Effector memory CD4-positive, alpha-beta T cell (primary cell): ENCODE data around the gene CDYL2.

Experiments
- DNase-seq, 3 donors: peaks; one replicate each; pipeline ENCODE4 v3.0.0-alpha.2; 2020
- H3K27ac ChIP-seq: 2 replicates; pipeline ENCODE4 v1.7.0; 2013; ENCODE audit warnings: mild to moderate bottlenecking, low read length, moderate library complexity; ENCODE audit not compliant: insufficient read depth, poor library complexity, severe bottlenecking
- H3K27me3 ChIP-seq: replicated peaks from 2 replicates; pipeline ENCODE4 v1.7.0; 2013; ENCODE audit warnings: mild to moderate bottlenecking, low read length; ENCODE audit not compliant: insufficient read depth, control insufficient read depth, poor library complexity, severe bottlenecking
- H3K36me3 ChIP-seq: 2 replicates; pipeline ENCODE4 v1.7.0; 2013; ENCODE audit warnings: mild to moderate bottlenecking, low read length, moderate library complexity; ENCODE audit not compliant: control insufficient read depth, insufficient read depth
- H3K4me1 ChIP-seq: 2 replicates; pipeline ENCODE4 v1.7.0; 2013; ENCODE audit warnings: low read length, mild to moderate bottlenecking; ENCODE audit not compliant: control insufficient read depth, insufficient read depth, poor library complexity, severe bottlenecking
- H3K4me3 ChIP-seq: 2 replicates; pipeline ENCODE4 v1.7.0; 2013; ENCODE audit warnings: low read length, low read depth, mild to moderate bottlenecking; ENCODE audit not compliant: insufficient read depth, poor library complexity, severe bottlenecking
- H3K9me3 ChIP-seq: 2 replicates; pipeline ENCODE4 v1.7.0; 2013; ENCODE audit warnings: mild to moderate bottlenecking, low read length, moderate library complexity; ENCODE audit not compliant: control insufficient read depth
- total RNA-seq, 3 donors: gene quantifications; one replicate each; lab custom pipeline; 2026; lab: John Stamatoyannopoulos, UW

Gene CDYL2, protein sequence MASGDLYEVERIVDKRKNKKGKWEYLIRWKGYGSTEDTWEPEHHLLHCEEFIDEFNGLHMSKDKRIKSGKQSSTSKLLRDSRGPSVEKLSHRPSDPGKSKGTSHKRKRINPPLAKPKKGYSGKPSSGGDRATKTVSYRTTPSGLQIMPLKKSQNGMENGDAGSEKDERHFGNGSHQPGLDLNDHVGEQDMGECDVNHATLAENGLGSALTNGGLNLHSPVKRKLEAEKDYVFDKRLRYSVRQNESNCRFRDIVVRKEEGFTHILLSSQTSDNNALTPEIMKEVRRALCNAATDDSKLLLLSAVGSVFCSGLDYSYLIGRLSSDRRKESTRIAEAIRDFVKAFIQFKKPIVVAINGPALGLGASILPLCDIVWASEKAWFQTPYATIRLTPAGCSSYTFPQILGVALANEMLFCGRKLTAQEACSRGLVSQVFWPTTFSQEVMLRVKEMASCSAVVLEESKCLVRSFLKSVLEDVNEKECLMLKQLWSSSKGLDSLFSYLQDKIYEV
- total RNA-seq, result 15.1 to 28.5 (median 23.2) reads per million in 3 donors

DNA sequence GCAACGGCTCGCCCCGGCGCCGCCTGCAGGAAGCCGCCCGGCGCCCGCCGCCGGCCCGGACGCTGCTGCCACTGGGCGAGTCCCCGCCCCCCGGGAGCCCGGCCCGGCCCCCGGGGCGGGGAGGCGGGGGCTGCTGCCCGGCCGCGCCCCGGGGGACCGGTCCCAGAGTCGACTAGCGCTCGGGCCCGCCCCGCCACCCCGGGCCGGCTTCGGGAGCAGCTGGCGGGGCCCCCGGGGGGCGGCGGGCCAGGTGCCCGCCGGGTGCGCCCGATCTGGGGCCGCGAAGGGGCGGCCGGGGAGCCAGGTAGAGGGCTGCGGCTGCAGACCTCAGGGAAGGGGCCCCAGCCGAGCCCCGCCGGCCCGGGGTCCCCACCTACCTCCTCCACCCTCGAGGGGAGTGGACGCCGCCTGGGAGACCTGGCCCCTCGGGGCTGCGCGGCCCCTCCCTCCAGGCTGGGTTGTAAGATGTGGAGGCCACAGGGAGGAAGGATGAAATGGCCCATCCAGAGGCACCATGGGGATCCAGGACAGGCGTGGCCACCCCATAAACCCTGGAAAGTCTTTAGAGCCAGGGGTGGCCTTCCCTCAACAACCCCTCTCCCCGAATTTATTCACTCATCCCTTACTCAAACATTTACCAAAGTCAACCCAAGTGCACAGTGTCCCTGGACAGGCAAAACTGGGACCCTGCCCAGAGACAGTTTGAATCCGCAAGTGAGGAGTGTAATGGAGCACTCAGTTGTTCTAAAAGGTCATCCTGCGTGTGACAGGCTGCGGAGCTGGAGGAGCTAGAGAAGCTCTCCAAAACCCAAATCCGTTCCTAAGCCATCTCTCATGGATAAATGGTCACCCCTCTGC lies at the start of gene CDYL2:
Gene CDYL2, minus strand, starts transcription at position 73 of the 858 bp plus-strand sequence. CDS start 425 bp downstream, outside the sequence.
- peak; percentile 7 to 29 (median 18) for DNase-seq
- Histone ChIP-seq H3K4me1 (peaks cover 10% of the 10 kb centered on the region), H3K9me3 (no peaks in the 10 kb centered on the region), H3K27ac (no peak within 1 kb of the TSS), H3K36me3 (no peaks in the 10 kb centered on the region), H3K4me3 (peak within 1 kb of the TSS; percentile 67), H3K27me3 (no peaks in the 10 kb centered on the region)

- no peak for DNase-seq
- no peak overlapping the region for H3K4me3 ChIP-seq
- no peaks in the 10 kb centered on the region for H3K27me3 ChIP-seq
- no peaks in the 10 kb centered on the region for H3K4me1 ChIP-seq
- no peaks in the 10 kb centered on the region for H3K36me3 ChIP-seq
- no peak overlapping the region for H3K27ac ChIP-seq
- no peaks in the 10 kb centered on the region for H3K9me3 ChIP-seq
Measured at GRCh38 chr16:80852261-80852872, 48.0 kb upstream of the CDYL2 start.

- DNase-seq, result no peak
- no peaks in the 10 kb centered on the region for H3K9me3 ChIP-seq
Measured at GRCh38 chr16:80851831-80852230, 47.4 kb upstream of the CDYL2 start.

GRCh38 chr16:80850757-80851156 lies 46.4 kb upstream of the CDYL2 start:
- H3K4me1 ChIP-seq, result no peaks in the 10 kb centered on the region
- H3K4me3 ChIP-seq, result no peak overlapping the region
- no peaks in the 10 kb centered on the region for H3K9me3 ChIP-seq
- no peaks in the 10 kb centered on the region for H3K36me3 ChIP-seq
- H3K27me3 ChIP-seq, result no peaks in the 10 kb centered on the region
- H3K27ac ChIP-seq, result no peak overlapping the region
- no peak for DNase-seq

More at GRCh38 chr16:80851831-80852230, 47.4 kb upstream of the CDYL2 start:
- no peaks in the 10 kb centered on the region for H3K36me3 ChIP-seq
- no peak overlapping the region for H3K27ac ChIP-seq
- H3K27me3 ChIP-seq, result no peaks in the 10 kb centered on the region
- H3K4me3 ChIP-seq, result no peak overlapping the region
- no peaks in the 10 kb centered on the region for H3K4me1 ChIP-seq

- no peak for DNase-seq
- Histone ChIP-seq H3K4me3 (no peak overlapping the region), H3K9me3 (peaks cover 3% of the 10 kb centered on the region)
Measured at GRCh38 chr16:80848862-80849261, 44.5 kb upstream of the CDYL2 start.

GRCh38 chr16:80846680-80847079 lies 42.3 kb upstream of the CDYL2 start:
- Histone ChIP-seq H3K36me3 (no peaks in the 10 kb centered on the region), H3K4me3 (no peak overlapping the region), H3K9me3 (peaks cover 3% of the 10 kb centered on the region), H3K27me3 (no peaks in the 10 kb centered on the region), H3K27ac (no peak overlapping the region), H3K4me1 (no peaks in the 10 kb centered on the region)
- DNase-seq, result no peak

More at GRCh38 chr16:80848862-80849261, 44.5 kb upstream of the CDYL2 start:
- H3K36me3 ChIP-seq, result no peaks in the 10 kb centered on the region
- no peak overlapping the region for H3K27ac ChIP-seq
- no peaks in the 10 kb centered on the region for H3K27me3 ChIP-seq
- no peaks in the 10 kb centered on the region for H3K4me1 ChIP-seq

- H3K36me3 ChIP-seq, result no peaks in the 10 kb centered on the region
- H3K4me3 ChIP-seq, result no peak overlapping the region
- no peak overlapping the region for H3K27ac ChIP-seq
- H3K4me1 ChIP-seq, result no peaks in the 10 kb centered on the region
- H3K9me3 ChIP-seq, result peaks cover 3% of the 10 kb centered on the region
- DNase-seq, result no peak
- no peaks in the 10 kb centered on the region for H3K27me3 ChIP-seq
Measured at GRCh38 chr16:80846275-80846674, 41.9 kb upstream of the CDYL2 start.

DNA sequence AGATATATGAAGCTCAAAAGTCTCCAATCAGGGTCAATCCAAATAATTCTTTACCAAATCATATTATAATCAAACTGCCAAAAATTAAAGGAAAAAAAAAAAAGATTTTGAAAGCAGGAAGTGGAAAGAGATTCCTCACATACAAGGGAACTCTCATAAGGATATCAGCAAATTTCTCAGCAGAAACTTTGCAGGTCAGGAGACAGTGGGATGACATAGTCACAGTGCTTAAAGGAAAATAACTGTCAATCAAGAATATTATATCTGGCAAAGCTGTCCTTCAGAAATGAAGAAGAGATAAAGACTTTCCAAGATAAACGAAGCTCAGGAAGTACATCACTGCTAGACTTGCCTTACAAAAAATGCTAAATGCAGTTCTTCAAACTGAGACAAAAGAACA lies 40.0 kb upstream of the CDYL2 start:
- H3K4me1 ChIP-seq, result no peaks in the 10 kb centered on the region
- H3K27me3 ChIP-seq, result no peaks in the 10 kb centered on the region
- no peak for DNase-seq
- no peaks in the 10 kb centered on the region for H3K36me3 ChIP-seq
- H3K4me3 ChIP-seq, result no peak overlapping the region
- H3K9me3 ChIP-seq, result peaks cover 3% of the 10 kb centered on the region
- no peak overlapping the region for H3K27ac ChIP-seq

GRCh38 chr16:80841231-80841630 lies 36.8 kb upstream of the CDYL2 start:
- no peak for DNase-seq
- H3K4me3 ChIP-seq, result no peak overlapping the region
- H3K4me1 ChIP-seq, result no peaks in the 10 kb centered on the region
- no peak overlapping the region for H3K27ac ChIP-seq
- H3K27me3 ChIP-seq, result no peaks in the 10 kb centered on the region
- no peaks in the 10 kb centered on the region for H3K36me3 ChIP-seq
- peaks cover 3% of the 10 kb centered on the region for H3K9me3 ChIP-seq
